HepG2 (cell line): ENCODE results near the gene PLIN1.

ENCODE experiments used
- CBX1 ChIP-seq: IDR thresholded peaks from one replicate; pipeline ENCODE4 v1.6.1; 2016; ENCODE audit warnings: antibody characterized with exemption, low read depth
- CREB1 ChIP-seq, 2 experiments: fragments of 450-650 bp in 1 of 2; IDR thresholded peaks; 2 replicates each; pipeline ENCODE4 v1.6.1; 2016 to 2017; ENCODE audit warnings: control low read depth in 1 of 2, mild to moderate bottlenecking in 1 of 2, missing compliant biosample characterization in 1 of 2, missing genetic modification characterization in 1 of 2
- CTCF ChIP-seq: sonication (generic); formaldehyde crosslinking; IDR thresholded peaks from 2 replicates; pipeline ENCODE4 v1.5.0; 2020; ENCODE audit warnings: mild to moderate bottlenecking, missing genetic modification reagents, moderate library complexity
- FOXM1 ChIP-seq: sonication (generic); formaldehyde crosslinking; IDR thresholded peaks from 2 replicates; pipeline ENCODE4 v1.5.0; 2020; ENCODE audit warnings: missing genetic modification reagents
- MAX ChIP-seq: IDR thresholded peaks from 2 replicates; pipeline ENCODE4 v1.6.1; 2012; ENCODE audit warnings: inconsistent platforms
- PHF20 ChIP-seq: sonication (generic); formaldehyde crosslinking; IDR thresholded peaks from 2 replicates; pipeline ENCODE4 v1.5.0; 2020; ENCODE audit warnings: mild to moderate bottlenecking, missing genetic modification reagents
- POLR2A ChIP-seq, 2 experiments: IDR thresholded peaks; 2 replicates each; pipeline ENCODE4 v1.6.1; 2011; ENCODE audit warnings: low read depth in 2 of 2, low read length in 2 of 2, mild to moderate bottlenecking in 1 of 2, moderate library complexity in 1 of 2; ENCODE audit not compliant: insufficient read depth in 1 of 2
- TCF7L2 ChIP-seq: IDR thresholded peaks from 2 replicates; pipeline ENCODE4 v1.6.1; 2011; ENCODE audit warnings: mild to moderate bottlenecking, low read depth, low read length, moderate library complexity
- ZKSCAN5 ChIP-seq: sonication (generic); formaldehyde crosslinking; IDR thresholded peaks from 2 replicates; pipeline ENCODE4 v1.5.1; 2020; ENCODE audit warnings: mild to moderate bottlenecking, missing genetic modification reagents
- ZNF264 ChIP-seq: sonication (generic); formaldehyde crosslinking; IDR thresholded peaks from 2 replicates; pipeline ENCODE4 v1.4.0; 2020; ENCODE audit warnings: missing genetic modification reagents
- ZNF274 ChIP-seq: sonication (generic); formaldehyde crosslinking; IDR thresholded peaks from 2 replicates; pipeline ENCODE4 v1.5.1; 2020; ENCODE audit warnings: mild to moderate bottlenecking, missing genetic modification reagents

- TF ChIP-seq POLR2A (IDR thresholded peaks at IDR 0.05; ENCODE audit: insufficient read depth in 1 of 2, low read depth in 2 of 2, low read length in 2 of 2) (no peak), CTCF (no peak), ZKSCAN5 (CRISPR knock-in tag) (no peak), TCF7L2 (no peak), PHF20 (CRISPR knock-in tag) (no peak), CREB1 (IDR thresholded peaks at IDR 0.05) (peak; percentile 53), CREB1 (CRISPR knock-in tag; IDR thresholded peaks at IDR 0.05) (peak; percentile 82), MAX (no peak; the same call in 1 of the 2 replicates), ZNF264 (CRISPR knock-in tag) (no peak), CBX1 (no peak), ZNF274 (CRISPR knock-in tag) (no peak), FOXM1 (no peak)
Observed at GRCh38 chr15:89680282-89680873, 1.2 kb upstream of the PLIN1 start.
